Suprapubic skin (tissue), 4 donors: ENCODE data around the gene ST8SIA3.

Experiments
- EP300 ChIP-seq: sonication (generic); formaldehyde crosslinking; IDR thresholded peaks from one replicate; pipeline ENCODE4 v1.6.1; 2017; ENCODE audit warnings: antibody characterized with exemption
- POLR2A ChIP-seq, 2 donors: fragments of 450-650 bp; IDR thresholded peaks; one replicate each; pipeline ENCODE4 v1.6.1; 2017; ENCODE audit warnings: antibody characterized with exemption in 2 of 2, mild to moderate bottlenecking in 2 of 2, moderate library complexity in 2 of 2
- POLR2AphosphoS5 ChIP-seq, 3 donors: sonication (generic); formaldehyde crosslinking; IDR thresholded peaks; one replicate each; pipeline ENCODE4 v1.6.1; 2017; ENCODE audit warnings: antibody characterized with exemption in 3 of 3
- TF ChIP-seq, protein P1 (sequence below), 2 donors: fragments of 200-600 bp in 1 of 2; fragments of 450-650 bp in 1 of 2; sonication (generic) in 1 of 2; IDR thresholded peaks; one replicate each; pipeline ENCODE4 v1.5.1; 2016 to 2019; ENCODE audit warnings: antibody characterized with exemption in 2 of 2, mild to moderate bottlenecking in 1 of 2, moderate library complexity in 1 of 2

DNA sequence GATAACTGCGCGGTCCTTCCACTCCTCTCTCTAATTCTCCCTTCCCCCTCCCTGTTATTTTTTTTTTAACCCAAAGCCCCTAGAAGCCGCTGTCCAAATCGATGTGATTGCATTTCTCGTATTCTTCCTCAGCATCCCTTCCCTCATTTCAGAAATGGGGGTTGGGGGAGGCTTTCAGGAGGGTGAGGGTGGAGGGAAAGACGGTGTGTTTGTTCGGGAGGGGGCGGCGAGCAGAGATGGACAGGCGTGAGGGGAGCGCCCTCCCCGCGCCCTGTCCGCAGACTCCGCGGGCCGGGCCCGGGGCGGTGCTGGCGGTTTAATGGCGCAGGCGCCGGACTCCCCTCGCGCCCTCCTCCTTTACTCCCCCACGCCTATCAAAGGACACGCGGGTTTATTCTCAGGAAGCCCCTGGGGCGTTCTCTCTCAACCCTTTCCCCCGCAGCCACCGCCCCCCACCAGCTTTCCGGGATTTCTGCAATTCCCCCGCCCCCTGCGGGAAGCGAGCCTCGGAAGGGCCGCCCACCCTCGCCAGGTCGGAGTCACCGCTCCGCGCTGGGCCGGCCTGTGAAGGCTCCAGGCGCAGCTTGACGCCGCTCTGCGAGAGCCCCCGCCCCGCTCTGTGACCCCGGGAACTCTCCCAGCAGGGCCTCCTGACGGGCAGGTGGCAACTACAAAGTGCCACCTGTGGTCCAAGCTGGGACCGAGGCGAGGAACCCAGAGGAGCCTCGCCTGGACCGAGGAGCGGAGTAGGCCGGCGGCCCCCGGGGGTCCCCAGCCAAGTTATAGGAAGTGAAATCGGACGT, 981 bp downstream of the ST8SIA3 start:
- no peak for TF ChIP-seq EP300
- no peak for TF ChIP-seq POLR2A (IDR thresholded peaks at IDR 0.05)
- no peak for TF ChIP-seq POLR2AphosphoS5 (IDR thresholded peaks at IDR 0.05)
- TF ChIP-seq, protein P1, sequence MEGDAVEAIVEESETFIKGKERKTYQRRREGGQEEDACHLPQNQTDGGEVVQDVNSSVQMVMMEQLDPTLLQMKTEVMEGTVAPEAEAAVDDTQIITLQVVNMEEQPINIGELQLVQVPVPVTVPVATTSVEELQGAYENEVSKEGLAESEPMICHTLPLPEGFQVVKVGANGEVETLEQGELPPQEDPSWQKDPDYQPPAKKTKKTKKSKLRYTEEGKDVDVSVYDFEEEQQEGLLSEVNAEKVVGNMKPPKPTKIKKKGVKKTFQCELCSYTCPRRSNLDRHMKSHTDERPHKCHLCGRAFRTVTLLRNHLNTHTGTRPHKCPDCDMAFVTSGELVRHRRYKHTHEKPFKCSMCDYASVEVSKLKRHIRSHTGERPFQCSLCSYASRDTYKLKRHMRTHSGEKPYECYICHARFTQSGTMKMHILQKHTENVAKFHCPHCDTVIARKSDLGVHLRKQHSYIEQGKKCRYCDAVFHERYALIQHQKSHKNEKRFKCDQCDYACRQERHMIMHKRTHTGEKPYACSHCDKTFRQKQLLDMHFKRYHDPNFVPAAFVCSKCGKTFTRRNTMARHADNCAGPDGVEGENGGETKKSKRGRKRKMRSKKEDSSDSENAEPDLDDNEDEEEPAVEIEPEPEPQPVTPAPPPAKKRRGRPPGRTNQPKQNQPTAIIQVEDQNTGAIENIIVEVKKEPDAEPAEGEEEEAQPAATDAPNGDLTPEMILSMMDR (IDR thresholded peaks at IDR 0.05) = no peak
